Prostate gland (tissue), 2 donors: ENCODE data around the gene SEMA3E. TPM values are rescaled to one million over a fixed set of nuclear protein-coding genes. Genes with fewer than 3 reads are reported as not detected.

Source experiments
- DNase-seq: peaks from one replicate; pipeline ENCODE4 v3.0.0-alpha.2; 2019; ENCODE audit warnings: low spot score
- H3K27ac ChIP-seq, 2 donors: fragments of 200-600 bp; sonication (generic); 2 replicates each; pipeline ENCODE4 v1.5.1; 2017 to 2019
- H3K27me3 ChIP-seq: fragments of 200-600 bp; sonication (generic); replicated peaks from 2 replicates; pipeline ENCODE4 v1.5.1; 2019; ENCODE audit not compliant: insufficient read depth
- H3K36me3 ChIP-seq, 2 donors: fragments of 200-600 bp; sonication (generic); 1 replicate in 1 of 2; 2 replicates in 1 of 2; pipeline versions ENCODE4 v1.5.1 to v1.8.1; 2017 to 2019
- H3K4me1 ChIP-seq: fragments of 200-600 bp; sonication (generic); replicated peaks from 2 replicates; pipeline ENCODE4 v1.5.1; 2019
- H3K4me3 ChIP-seq, 2 donors: fragments of 200-600 bp; sonication (generic); 2 replicates each; pipeline ENCODE4 v1.5.1; 2017 to 2019
- H3K9me3 ChIP-seq: fragments of 200-600 bp; sonication (generic); 2 replicates; pipeline ENCODE4 v1.5.1; 2017
- POLR2A ChIP-seq: fragments of 450-650 bp; IDR thresholded peaks from one replicate; pipeline ENCODE4 v1.6.1; 2016; ENCODE audit warnings: antibody characterized with exemption, mild to moderate bottlenecking
- POLR2AphosphoS5 ChIP-seq: sonication (generic); formaldehyde crosslinking; IDR thresholded peaks from one replicate; pipeline ENCODE4 v1.6.1; 2017; ENCODE audit warnings: antibody characterized with exemption
- WGBS: methylation state at CpG from one replicate; pipeline ENCODE4 v1.1.5; 2018; 5-methylcytosine and 5-hydroxymethylcytosine counted together
- intact Hi-C: fragments of 100-400 bp; cut with DNase I; formaldehyde crosslinking; loops from one replicate; pipeline ENCODE4 v1.14.2; 2022
- total RNA-seq, 2 donors: library from RNA; depleted of rRNA; stranded (reverse); fragments of >200 nt; gene quantifications; one replicate each; pipeline ENCODE4 v1.1.0, GENCODE V29; 2016
- TF ChIP-seq, protein P1 (sequence below), 4 experiments: fragments of 200-600 bp in 2 of 4; fragments of 450-650 bp in 2 of 4; sonication (generic) in 2 of 4; IDR thresholded peaks; 1 replicate in 3 of 4; 2 replicates in 1 of 4; pipeline ENCODE4 v1.5.1; 2016 to 2019; ENCODE audit warnings: antibody characterized with exemption in 4 of 4, mild to moderate bottlenecking in 2 of 4, moderate library complexity in 2 of 4

The SEMA3E gene
- total RNA-seq, 2 donors from 2014 or later = 2.6 to 4.8 TPM

DNA sequence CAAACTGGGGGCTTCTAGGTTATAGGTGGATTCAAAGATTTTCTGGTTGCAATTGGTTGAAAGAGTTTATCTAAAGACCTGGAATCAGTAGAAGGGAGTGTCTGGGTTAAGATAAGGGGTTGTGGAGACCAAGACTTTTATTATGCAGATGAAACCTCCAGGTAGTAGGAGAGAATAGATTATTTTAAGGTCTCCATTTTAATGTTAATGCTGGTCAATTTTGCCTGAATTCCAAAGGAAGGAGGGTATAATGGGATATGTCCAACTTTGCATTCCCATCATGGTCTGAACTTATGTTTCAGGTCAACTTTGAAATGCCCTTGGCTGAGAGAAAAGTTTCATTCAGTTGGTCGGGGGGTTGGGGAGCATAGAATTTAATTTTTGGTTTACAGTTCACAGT, 44.3 kb upstream of the SEMA3E start:
- Histone ChIP-seq H3K4me3 (no peak overlapping the region), H3K4me1 (no peaks in the 10 kb centered on the region), H3K9me3 (no peaks in the 10 kb centered on the region), H3K27ac (no peak overlapping the region), H3K36me3 (no peaks in the 10 kb centered on the region), H3K27me3 (no peaks in the 10 kb centered on the region)
- intact Hi-C loops = no loop called here
- 90% methylated on average over 1 of the region's 1 CpG for WGBS
- TF ChIP-seq, protein P1, sequence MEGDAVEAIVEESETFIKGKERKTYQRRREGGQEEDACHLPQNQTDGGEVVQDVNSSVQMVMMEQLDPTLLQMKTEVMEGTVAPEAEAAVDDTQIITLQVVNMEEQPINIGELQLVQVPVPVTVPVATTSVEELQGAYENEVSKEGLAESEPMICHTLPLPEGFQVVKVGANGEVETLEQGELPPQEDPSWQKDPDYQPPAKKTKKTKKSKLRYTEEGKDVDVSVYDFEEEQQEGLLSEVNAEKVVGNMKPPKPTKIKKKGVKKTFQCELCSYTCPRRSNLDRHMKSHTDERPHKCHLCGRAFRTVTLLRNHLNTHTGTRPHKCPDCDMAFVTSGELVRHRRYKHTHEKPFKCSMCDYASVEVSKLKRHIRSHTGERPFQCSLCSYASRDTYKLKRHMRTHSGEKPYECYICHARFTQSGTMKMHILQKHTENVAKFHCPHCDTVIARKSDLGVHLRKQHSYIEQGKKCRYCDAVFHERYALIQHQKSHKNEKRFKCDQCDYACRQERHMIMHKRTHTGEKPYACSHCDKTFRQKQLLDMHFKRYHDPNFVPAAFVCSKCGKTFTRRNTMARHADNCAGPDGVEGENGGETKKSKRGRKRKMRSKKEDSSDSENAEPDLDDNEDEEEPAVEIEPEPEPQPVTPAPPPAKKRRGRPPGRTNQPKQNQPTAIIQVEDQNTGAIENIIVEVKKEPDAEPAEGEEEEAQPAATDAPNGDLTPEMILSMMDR (IDR thresholded peaks at IDR 0.05) = no peak
- TF ChIP-seq POLR2A = no peak
- TF ChIP-seq POLR2AphosphoS5 = no peak
- DNase-seq = no peak

- TF ChIP-seq POLR2AphosphoS5 (no peak), POLR2A (no peak)
- TF ChIP-seq, protein P1 (IDR thresholded peaks at IDR 0.05) = no peak
- Histone ChIP-seq H3K27me3 (no peaks in the 10 kb centered on the region), H3K36me3 (no peaks in the 10 kb centered on the region), H3K4me3 (no peak overlapping the region), H3K9me3 (no peaks in the 10 kb centered on the region), H3K4me1 (no peaks in the 10 kb centered on the region), H3K27ac (no peak overlapping the region)
- no peak for DNase-seq
- WGBS = 75% methylated on average over 4 of the region's 4 CpGs
- intact Hi-C loops = no loop called here
Measured at GRCh38 chr7:83691095-83691494, 42.2 kb upstream of the SEMA3E start.

DNA sequence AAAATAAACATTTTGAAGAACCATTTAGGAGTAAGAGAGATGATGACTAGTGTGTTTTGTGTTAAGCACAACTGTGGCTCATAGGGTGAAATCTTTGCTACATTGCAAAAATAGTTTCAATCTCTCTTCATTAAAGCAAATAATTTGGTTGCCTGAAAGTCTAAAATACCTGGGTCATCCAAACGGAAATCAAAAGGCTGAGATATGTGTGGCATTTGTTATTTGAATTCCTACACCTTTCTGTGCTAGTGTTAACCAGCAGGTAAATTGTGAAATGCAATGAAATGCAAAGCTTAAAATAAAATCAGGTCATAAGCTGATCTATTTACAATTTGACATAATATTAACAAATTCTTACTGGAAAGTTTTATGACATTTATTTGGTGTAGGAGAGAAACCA, 40.9 kb upstream of the SEMA3E start:
- Histone ChIP-seq H3K36me3 (no peaks in the 10 kb centered on the region), H3K4me1 (no peaks in the 10 kb centered on the region), H3K9me3 (no peaks in the 10 kb centered on the region), H3K4me3 (no peak overlapping the region), H3K27ac (no peak overlapping the region), H3K27me3 (no peaks in the 10 kb centered on the region)
- WGBS = 42% methylated on average over 1 of the region's 1 CpG
- no peak for DNase-seq
- TF ChIP-seq POLR2AphosphoS5 = no peak
- TF ChIP-seq, protein P1 (IDR thresholded peaks at IDR 0.05) = no peak
- TF ChIP-seq POLR2A = no peak
- intact Hi-C loops = no loop called here

DNA sequence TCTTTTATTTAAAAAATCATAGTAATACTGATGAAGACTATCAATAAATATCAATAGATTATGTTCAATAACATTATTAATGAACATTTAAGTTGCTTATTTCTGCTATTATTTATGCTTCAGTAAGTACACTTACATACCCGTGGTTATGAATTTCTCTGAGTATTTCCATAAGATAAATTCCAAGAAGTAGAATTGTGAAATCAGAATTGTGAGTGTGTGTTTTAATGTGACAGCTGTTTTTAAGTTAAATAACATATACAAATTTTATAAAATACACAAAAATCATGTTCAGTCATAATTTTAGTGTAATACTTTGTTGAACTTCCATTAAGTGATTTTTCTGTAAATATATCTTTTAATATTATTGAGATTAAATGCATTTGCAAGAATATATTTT, 37.5 kb upstream of the SEMA3E start:
- TF ChIP-seq, protein P1 (IDR thresholded peaks at IDR 0.05) = no peak
- TF ChIP-seq POLR2AphosphoS5 (no peak), POLR2A (no peak)
- no peak overlapping the region for H3K4me3 ChIP-seq
- H3K9me3 ChIP-seq = no peaks in the 10 kb centered on the region
- H3K27me3 ChIP-seq = no peaks in the 10 kb centered on the region
- intact Hi-C loops = no loop called here
- no peak for DNase-seq
- no peaks in the 10 kb centered on the region for H3K36me3 ChIP-seq
- WGBS = 91% methylated on average over 1 of the region's 1 CpG
- no peak overlapping the region for H3K27ac ChIP-seq
- H3K4me1 ChIP-seq = no peaks in the 10 kb centered on the region

- Histone ChIP-seq H3K9me3 (no peaks in the 10 kb centered on the region), H3K4me1 (no peaks in the 10 kb centered on the region), H3K36me3 (no peaks in the 10 kb centered on the region), H3K27me3 (no peaks in the 10 kb centered on the region), H3K27ac (no peak overlapping the region), H3K4me3 (no peak overlapping the region)
- WGBS = 69% methylated on average over 3 of the region's 3 CpGs
- TF ChIP-seq POLR2AphosphoS5 (no peak), POLR2A (no peak)
- TF ChIP-seq, protein P1 (IDR thresholded peaks at IDR 0.05) = no peak
- intact Hi-C loops = no loop called here
- no peak for DNase-seq
Measured at GRCh38 chr7:83684928-83685327, 36.0 kb upstream of the SEMA3E start.
